ENCODE results near the gene GPC6.

Gene GPC6

GRCh38 chr13:93517658-93518057 lies 291.1 kb downstream of the GPC6 start:
- no peak for DNase-seq

GRCh38 chr13:93521307-93521706 lies 294.7 kb downstream of the GPC6 start:
- no peak for DNase-seq

- no peak for DNase-seq
Observed at GRCh38 chr13:93522501-93522900, 295.9 kb downstream of the GPC6 start.

- no peak for DNase-seq
Observed at GRCh38 chr13:93525087-93525486, 298.5 kb downstream of the GPC6 start.

GRCh38 chr13:93527748-93528297 lies 301.2 kb downstream of the GPC6 start:
- DNase-seq, result no peak

- no peak for DNase-seq
Observed at GRCh38 chr13:93529961-93530360, 303.4 kb downstream of the GPC6 start.

- DNase-seq, result no peak
Observed at GRCh38 chr13:93534181-93534700, 307.6 kb downstream of the GPC6 start.

- DNase-seq, result no peak
Observed at GRCh38 chr13:93535251-93535650, 308.6 kb downstream of the GPC6 start.

GRCh38 chr13:93539914-93540313 lies 313.3 kb downstream of the GPC6 start:
- no peak for DNase-seq

GRCh38 chr13:93547886-93548285 lies 321.3 kb downstream of the GPC6 start:
- DNase-seq, result no peak

GRCh38 chr13:93549326-93550005 lies 322.9 kb downstream of the GPC6 start:
- no peak for DNase-seq

- DNase-seq, result no peak
Observed at GRCh38 chr13:93550236-93550635, 323.6 kb downstream of the GPC6 start.

- no peak for DNase-seq
Observed at GRCh38 chr13:93552596-93552995, 326.0 kb downstream of the GPC6 start.

GRCh38 chr13:93554514-93554913 lies 327.9 kb downstream of the GPC6 start:
- no peak for DNase-seq

- DNase-seq, result no peak
Observed at GRCh38 chr13:93558637-93559036, 332.0 kb downstream of the GPC6 start.

GRCh38 chr13:93559718-93560117 lies 333.1 kb downstream of the GPC6 start:
- DNase-seq, result no peak

GRCh38 chr13:93561576-93562225 lies 335.1 kb downstream of the GPC6 start:
- no peak for DNase-seq

- DNase-seq, result no peak
Observed at GRCh38 chr13:93562676-93563075, 336.1 kb downstream of the GPC6 start.

GRCh38 chr13:93577105-93577504 lies 350.5 kb downstream of the GPC6 start:
- DNase-seq, result no peak

- no peak for DNase-seq
Observed at GRCh38 chr13:93589788-93590187, 363.2 kb downstream of the GPC6 start.

GRCh38 chr13:93603043-93603442 lies 376.4 kb downstream of the GPC6 start:
- DNase-seq, result no peak

- DNase-seq, result no peak
Observed at GRCh38 chr13:93614776-93615175, 388.2 kb downstream of the GPC6 start.

GRCh38 chr13:93620181-93620765 lies 393.7 kb downstream of the GPC6 start:
- DNase-seq, result no peak

GRCh38 chr13:93621051-93621450 lies 394.4 kb downstream of the GPC6 start:
- DNase-seq, result no peak

All from MV-4-11 (cell line).